Measurements from ENCODE around the gene MAGOHB. TPM values are rescaled to one million over a fixed set of nuclear protein-coding genes. Genes with fewer than 3 reads are reported as not detected.

MAGOHB gene
- total RNA-seq, 1 experiment from 2014 or later = 64.5 TPM

DNA sequence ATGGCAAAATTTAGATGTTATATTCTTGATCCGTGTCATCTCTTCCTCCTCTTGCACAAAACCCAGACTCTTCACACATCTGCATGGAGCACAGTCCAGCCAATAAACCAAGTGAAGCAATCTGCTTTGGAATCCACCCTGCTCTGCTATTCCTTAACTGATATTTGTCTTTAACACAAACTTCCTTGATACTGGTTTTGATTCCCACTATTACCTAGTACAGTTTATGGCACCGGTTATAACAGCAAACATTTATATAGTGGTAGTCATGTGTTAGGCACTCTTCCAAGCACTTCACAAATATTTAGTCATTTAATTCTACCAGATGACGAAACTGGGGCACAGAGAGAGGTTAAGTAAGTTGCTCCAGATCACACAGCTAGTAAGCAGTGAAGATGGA lies 47.9 kb upstream of the MAGOHB start:
- H3T11ph ChIP-seq (ENCODE audit: low read length) = no peak overlapping the region
- TF ChIP-seq, protein P1, sequence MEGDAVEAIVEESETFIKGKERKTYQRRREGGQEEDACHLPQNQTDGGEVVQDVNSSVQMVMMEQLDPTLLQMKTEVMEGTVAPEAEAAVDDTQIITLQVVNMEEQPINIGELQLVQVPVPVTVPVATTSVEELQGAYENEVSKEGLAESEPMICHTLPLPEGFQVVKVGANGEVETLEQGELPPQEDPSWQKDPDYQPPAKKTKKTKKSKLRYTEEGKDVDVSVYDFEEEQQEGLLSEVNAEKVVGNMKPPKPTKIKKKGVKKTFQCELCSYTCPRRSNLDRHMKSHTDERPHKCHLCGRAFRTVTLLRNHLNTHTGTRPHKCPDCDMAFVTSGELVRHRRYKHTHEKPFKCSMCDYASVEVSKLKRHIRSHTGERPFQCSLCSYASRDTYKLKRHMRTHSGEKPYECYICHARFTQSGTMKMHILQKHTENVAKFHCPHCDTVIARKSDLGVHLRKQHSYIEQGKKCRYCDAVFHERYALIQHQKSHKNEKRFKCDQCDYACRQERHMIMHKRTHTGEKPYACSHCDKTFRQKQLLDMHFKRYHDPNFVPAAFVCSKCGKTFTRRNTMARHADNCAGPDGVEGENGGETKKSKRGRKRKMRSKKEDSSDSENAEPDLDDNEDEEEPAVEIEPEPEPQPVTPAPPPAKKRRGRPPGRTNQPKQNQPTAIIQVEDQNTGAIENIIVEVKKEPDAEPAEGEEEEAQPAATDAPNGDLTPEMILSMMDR (conservative IDR thresholded peaks at IDR 0.05) = no peak
- no peak overlapping the region for H3K4me2 ChIP-seq (ENCODE audit: insufficient read depth, insufficient read length, low read length)
- no peak for DNase-seq
- no peaks in the 10 kb centered on the region for H3K27me3 ChIP-seq (ENCODE audit: insufficient read depth, low read length)
- H3K23ac ChIP-seq (ENCODE audit: insufficient read length, low read depth, low read length) = no peak overlapping the region
- no peak overlapping the region for H2AK5ac ChIP-seq (ENCODE audit: insufficient read length, low read length)
- no peak overlapping the region for H2BK12ac ChIP-seq (ENCODE audit: insufficient read length, low read depth, low read length)
- H2AFZ ChIP-seq (ENCODE audit: low read length) = no peak overlapping the region
- no peak overlapping the region for H2BK5ac ChIP-seq (ENCODE audit: insufficient read length, low read length)
- no peak overlapping the region for H4K5ac ChIP-seq (ENCODE audit: insufficient read length, low read depth, low read length)
- Mint-ChIP-seq H3K27me3 (ENCODE audit: low read depth) (no peaks in the 10 kb centered on the region; the same call in 1 of the 2 replicates), H3K27ac (no peak overlapping the region), H3K4me3 (no peak overlapping the region), H3K9me3 (peaks cover 15 to 30% of the 10 kb centered on the region in 2 experiments), H3K4me1 (no peaks in the 10 kb centered on the region), H3K36me3 (ENCODE audit: insufficient read depth in 1 of 3, low read depth in 3 of 3) (peaks cover 0 to 12% (median 10%) of the 10 kb centered on the region in 3 experiments; a peak in 3 of 7 replicates)
- no peaks in the 10 kb centered on the region for H3K4me1 ChIP-seq (ENCODE audit: insufficient read depth, low read length)
- no peak overlapping the region for H4K8ac ChIP-seq (replicated peaks; ENCODE audit: insufficient read length, low read depth, low read length)
- no peak overlapping the region for H3K4ac ChIP-seq (ENCODE audit: low read depth, low read length)
- H4K91ac ChIP-seq (ENCODE audit: insufficient read length, low read depth, low read length) = no peak overlapping the region
- H4K20me1 ChIP-seq (ENCODE audit: control insufficient read depth, insufficient read depth, insufficient read length) = no peaks in the 10 kb centered on the region
- no peak overlapping the region for H2BK120ac ChIP-seq (ENCODE audit: low read depth, low read length, poor library complexity, severe bottlenecking)
- whole genome bisulfite sequencing (ENCODE audit: extremely low coverage, insufficient read length, low lambda C conversion rate) = no CpG with 5 or more reads among the region's 3 CpGs
- no peaks in the 10 kb centered on the region for H3K79me1 ChIP-seq (ENCODE audit: insufficient read depth, low read depth, low read length, poor library complexity, severe bottlenecking)
- no peak overlapping the region for H3K56ac ChIP-seq (ENCODE audit: insufficient read length, low read depth, low read length)
- no peaks in the 10 kb centered on the region for H3K23me2 ChIP-seq (ENCODE audit: insufficient read length, low read depth, low read length, poor library complexity, severe bottlenecking)
- no peak overlapping the region for H3K18ac ChIP-seq (ENCODE audit: insufficient read length, low read depth, low read length)
- no peak overlapping the region for H3K27ac ChIP-seq (ENCODE audit: insufficient read length, low read depth, low read length)
- H3K14ac ChIP-seq (ENCODE audit: insufficient read depth, low read length) = no peak overlapping the region
- no peak overlapping the region for H2BK15ac ChIP-seq (ENCODE audit: low read depth, low read length)
- no peak overlapping the region for H2BK20ac ChIP-seq (ENCODE audit: low read depth, low read length, poor library complexity, severe bottlenecking)
- H3K9ac ChIP-seq (ENCODE audit: extremely low read depth, insufficient read length, low read length) = no peak overlapping the region
- no peaks in the 10 kb centered on the region for H3K9me3 ChIP-seq (ENCODE audit: control insufficient read depth, low read depth, low read length)
- no peaks in the 10 kb centered on the region for H3K79me2 ChIP-seq (ENCODE audit: insufficient read depth, low read length)
